SK-MEL-5 (cell line): ENCODE measurements around the gene EEIG1. TPM values are rescaled to one million over a fixed set of nuclear protein-coding genes. Genes with fewer than 3 reads are reported as not detected.
A peak's percentile ranks its signal among the peaks of the same experiment; 100 is the strongest.

Experiments used
- DNase-seq: peaks from one replicate; pipeline ENCODE4 v3.0.0-alpha.2; 2016; ENCODE audit warnings: low read depth, low spot score
- in situ Hi-C: cut with HindIII; loops from 2 replicates; pipeline ENCODE4 v1.10.0; 2016; ENCODE audit warnings: low sequenced_read_pairs, high pct_unique_total_duplicates, low pct_unique_long_range_greater_than_20kb
- total RNA-seq: library from RNA; depleted of rRNA; stranded (reverse); fragments of >200 nt; shearing (Covaris generic); gene quantifications from 2 replicates; pipeline ENCODE4 v1.2.3, GENCODE V29; 2014; rRNA removed

EEIG1 gene
- total RNA-seq, 1 experiment from 2014 or later = 31.1 TPM

DNA sequence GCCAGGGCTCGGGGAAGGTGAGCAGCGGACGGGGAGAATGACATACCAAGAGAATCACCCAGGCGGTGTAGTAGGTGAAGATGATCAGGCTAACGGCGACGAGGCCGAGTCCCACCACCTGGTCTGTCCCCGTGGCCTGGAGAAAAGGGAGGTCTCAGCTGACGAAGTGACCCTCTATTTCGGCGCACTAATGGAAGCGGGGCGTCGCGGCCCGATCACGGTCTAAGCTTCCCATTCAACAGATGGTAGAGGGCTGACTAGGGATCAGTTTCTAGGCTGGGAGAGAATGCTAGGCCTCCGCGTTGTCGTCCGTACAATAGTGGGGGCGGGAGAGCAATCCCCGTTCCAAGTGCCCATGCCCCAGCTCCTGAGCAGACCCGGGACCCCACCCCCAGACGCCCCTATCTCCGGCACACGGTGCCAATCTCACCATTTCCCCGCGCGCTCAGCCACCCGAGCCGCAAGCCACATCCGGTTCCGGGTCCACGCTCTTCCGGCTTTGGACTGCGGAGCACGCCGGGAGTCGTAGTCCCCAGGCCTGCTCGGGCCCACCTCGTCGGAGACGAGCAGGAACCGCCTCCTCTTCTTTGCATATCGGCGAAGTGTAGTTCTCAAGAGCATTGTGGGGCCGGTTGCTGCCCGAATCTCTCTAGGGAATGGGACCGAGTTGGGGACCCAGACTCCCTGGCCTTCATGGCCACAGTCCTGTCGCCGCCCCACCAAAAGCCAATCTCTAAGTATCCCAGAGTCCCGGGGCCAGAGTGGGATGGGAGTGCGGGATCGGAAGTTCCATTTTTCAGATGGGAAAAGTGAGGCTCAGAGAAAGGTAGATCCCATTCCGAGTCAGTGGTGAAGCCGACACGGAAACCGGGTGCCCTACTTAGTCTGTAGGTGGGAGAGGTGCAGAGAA lies 43.1 kb downstream of the EEIG1 start, which contains the start of gene DPM2:
TSS of gene DPM2 (minus strand) at position 467 of the 910 bp plus-strand sequence. CDS start at position 433, 34 bp downstream.
- DNase-seq = peak; percentile 88
- in situ Hi-C loops = no loop called here

DNA sequence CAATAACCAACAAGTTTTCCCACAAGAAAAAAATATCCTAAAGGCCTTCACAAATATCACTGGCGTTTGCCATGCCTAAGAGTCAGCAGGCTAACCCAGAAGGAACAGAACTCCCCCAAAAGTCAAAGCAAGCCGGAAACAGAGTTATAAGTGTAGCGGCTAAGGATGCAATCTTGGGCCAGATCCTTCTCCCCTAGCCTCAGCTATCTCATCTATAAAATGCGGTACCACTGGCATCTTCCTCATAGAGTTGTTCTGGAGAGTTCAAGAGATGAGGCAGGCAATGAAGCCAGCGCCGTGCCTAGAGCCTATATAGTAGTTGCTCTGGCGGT lies 43.8 kb downstream of the EEIG1 start:
- no peak for DNase-seq
- in situ Hi-C loops = no loop called here

DNA sequence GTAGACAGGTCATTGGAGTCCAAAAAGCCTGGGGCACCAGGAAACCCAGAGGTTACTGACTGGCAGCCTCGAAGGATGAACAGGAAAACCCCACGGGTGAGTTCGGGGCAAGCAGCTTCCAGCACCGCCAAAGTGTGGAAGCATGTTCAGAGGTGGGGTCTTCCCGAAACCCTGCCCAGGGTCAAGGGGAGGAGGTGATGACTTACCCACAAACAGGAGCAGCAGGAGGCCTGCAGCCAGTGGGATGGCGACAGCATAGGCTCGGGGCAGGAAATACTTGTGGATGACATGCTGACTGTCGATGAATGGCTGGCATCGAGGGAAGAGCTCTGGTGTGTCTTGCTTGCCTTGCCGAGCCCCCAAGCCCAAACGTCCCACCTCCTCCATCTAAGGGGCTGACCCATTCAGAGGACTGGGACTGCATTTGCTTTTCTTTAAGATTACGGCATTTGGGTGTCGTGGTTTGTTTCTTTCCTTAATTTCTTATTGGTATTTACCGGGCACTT lies 44.4 kb downstream of the EEIG1 start:
- DNase-seq = no peak
- in situ Hi-C loops = no loop called here

DNA sequence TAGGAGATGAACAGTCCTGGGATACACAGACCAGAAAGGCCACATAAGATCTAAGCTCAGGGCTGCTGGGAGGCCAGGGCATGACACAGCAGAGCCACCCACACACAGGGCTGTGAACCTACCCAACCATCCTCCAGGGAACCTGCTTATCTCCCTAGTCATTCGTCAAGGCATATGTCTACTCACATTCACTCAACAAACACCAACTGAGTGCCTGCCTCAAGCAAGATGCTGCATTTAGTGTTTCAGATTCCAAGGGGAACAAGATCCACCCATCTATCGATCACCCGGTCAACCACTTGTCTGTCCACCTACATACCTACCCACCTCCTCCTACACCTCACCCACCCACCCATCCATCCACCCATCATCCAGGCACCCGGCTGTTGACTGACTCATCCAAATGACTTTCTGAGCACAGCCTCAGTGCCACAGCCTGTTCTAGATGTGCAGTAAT lies 45.0 kb downstream of the EEIG1 start:
- in situ Hi-C loops = no loop called here
- no peak for DNase-seq

GRCh38 chr9:127934986-127935385 lies 45.8 kb downstream of the EEIG1 start:
- no peak for DNase-seq
- in situ Hi-C loops = no loop called here

DNA sequence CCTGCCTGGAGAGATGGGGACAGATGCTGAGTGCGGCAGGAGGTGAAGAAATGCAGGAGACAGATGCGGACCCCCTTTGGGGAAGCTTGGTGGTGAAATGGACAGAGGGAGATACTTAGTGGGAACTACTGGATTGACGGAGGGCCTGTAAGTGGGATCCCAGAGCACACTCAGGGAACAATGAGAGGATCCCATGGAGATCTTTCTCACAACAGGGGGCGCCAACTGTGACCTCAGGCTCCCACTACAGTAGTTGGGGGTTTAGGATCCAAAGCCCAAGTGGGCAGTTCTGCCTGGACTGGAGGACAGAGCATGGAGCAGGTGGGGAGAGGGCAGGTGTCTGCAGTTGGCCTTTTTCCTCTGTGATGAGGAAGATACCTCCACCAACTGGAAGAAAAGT lies 46.5 kb downstream of the EEIG1 start:
- DNase-seq = no peak
- in situ Hi-C loops = no loop called here

DNA sequence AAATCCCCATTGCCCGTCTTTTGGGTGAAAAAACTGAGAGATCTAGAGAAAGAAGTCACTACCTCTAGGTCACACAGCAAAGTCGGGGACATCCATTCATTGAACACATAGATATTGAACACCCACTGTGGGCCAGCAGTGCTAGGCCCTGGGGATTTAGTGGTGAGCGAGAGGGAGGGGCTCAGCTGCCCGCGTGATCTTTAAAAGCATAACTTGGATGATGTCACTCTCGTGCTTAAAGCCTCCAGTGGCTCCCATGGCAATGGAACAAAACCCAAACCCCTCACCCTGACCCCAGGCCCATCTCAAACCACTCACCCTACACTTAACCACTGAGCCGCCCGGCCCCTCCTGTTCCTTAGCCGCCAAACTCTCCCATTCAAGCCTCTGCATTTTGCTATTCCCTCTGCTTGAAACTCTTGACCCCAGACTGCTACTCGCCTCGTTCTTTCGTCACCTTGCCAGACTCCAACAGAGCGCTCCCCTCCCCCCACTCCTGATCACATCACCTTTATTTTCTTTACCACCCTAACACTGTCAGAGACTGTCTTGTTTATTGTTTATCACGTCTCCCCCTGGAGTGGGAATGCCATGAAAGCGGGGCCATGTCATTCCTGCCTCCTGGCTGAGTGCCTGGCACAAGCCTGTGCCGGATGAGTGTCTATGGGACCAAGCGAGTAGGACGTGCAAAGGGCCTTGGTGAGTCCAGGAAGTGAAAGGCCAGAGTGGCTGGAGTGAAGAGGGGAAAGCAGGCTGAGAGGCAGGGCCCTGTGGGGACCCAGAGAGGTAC lies 49.5 kb downstream of the EEIG1 start:
- in situ Hi-C loops = no loop called here

More for the DNA sequence above, 49.5 kb downstream of the EEIG1 start:
- peak; percentile 62 for DNase-seq

Other genes with a start within 250 kb of the EEIG1 start
- 9.0 and 10.5 TPM in 2 replicates for gene TOR2A, start 245.7 kb downstream of the EEIG1 start, total RNA-seq
- 0.08 and 0.11 TPM in 2 replicates for gene SH2D3C, start 202.3 kb downstream of the EEIG1 start, total RNA-seq
- gene CDK9, start 195.0 kb downstream of the EEIG1 start, total RNA-seq = 22.1 and 32.7 TPM in 2 replicates
- gene FPGS, start 178.1 kb downstream of the EEIG1 start, total RNA-seq = 41.4 and 45.2 TPM in 2 replicates
- 3.7 and 5.5 TPM in 2 replicates for gene ENG, start 126.3 kb downstream of the EEIG1 start, total RNA-seq
- 50.6 and 53.0 TPM in 2 replicates for gene AK1, start 103.3 kb downstream of the EEIG1 start, total RNA-seq
- gene ST6GALNAC6, start 81.4 kb downstream of the EEIG1 start, total RNA-seq = 10.1 TPM in 2 replicates
- 5.2 and 7.4 TPM in 2 replicates for gene ST6GALNAC4, start 63.9 kb downstream of the EEIG1 start, total RNA-seq
- 0.32 TPM in 1 of 2 replicates, not detected in the other for gene PIP5KL1, start 50.2 kb downstream of the EEIG1 start, total RNA-seq
- 31.4 and 34.9 TPM in 2 replicates for gene DPM2, start 43.1 kb downstream of the EEIG1 start, total RNA-seq
- gene NAIF1, start 86.3 kb upstream of the EEIG1 start, total RNA-seq = 11.9 and 15.1 TPM in 2 replicates
- gene SLC25A25, start 87.2 kb upstream of the EEIG1 start, total RNA-seq = 26.5 and 30.8 TPM in 2 replicates
- 122 and 123 TPM in 2 replicates for gene PTGES2, start 146.7 kb upstream of the EEIG1 start, total RNA-seq
- gene LCN2, start 168.5 kb upstream of the EEIG1 start, total RNA-seq = not detected in 2 replicates
- 102 and 133 TPM in 2 replicates for gene BBLN, start 179.3 kb upstream of the EEIG1 start, total RNA-seq
- 19.8 and 24.9 TPM in 2 replicates for gene CIZ1, start 210.6 kb upstream of the EEIG1 start, total RNA-seq
- 0.48 and 0.61 TPM in 2 replicates for gene DNM1, start 222.4 kb upstream of the EEIG1 start, total RNA-seq